GM03348 (cell line): Measurements from ENCODE around the gene WDSUB1.

Source experiments
- DNase-seq: peaks from one replicate; pipeline ENCODE4 v3.0.0; 2012; ENCODE audit warnings: low spot score

WDSUB1 gene

DNA sequence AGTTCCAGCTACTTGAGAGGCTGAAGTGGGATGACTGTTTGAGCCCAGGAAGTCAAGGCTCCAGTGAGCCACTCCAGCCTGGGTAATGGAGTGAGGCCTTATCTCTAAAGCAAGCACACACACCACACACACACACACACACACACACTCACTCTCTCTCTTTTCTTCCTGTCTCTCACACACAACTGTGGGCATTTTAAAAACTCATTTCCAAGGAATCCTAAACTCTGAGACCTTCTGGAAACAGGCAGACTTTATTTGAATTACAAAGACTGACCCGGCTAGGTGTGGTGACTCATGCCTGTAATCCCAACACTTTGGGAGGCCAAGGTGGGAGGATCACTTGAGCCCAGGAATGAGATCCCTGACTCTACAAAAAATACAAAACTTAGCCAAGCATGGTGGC, 21.3 kb downstream of the WDSUB1 start:
- DNase-seq: no peak

DNA sequence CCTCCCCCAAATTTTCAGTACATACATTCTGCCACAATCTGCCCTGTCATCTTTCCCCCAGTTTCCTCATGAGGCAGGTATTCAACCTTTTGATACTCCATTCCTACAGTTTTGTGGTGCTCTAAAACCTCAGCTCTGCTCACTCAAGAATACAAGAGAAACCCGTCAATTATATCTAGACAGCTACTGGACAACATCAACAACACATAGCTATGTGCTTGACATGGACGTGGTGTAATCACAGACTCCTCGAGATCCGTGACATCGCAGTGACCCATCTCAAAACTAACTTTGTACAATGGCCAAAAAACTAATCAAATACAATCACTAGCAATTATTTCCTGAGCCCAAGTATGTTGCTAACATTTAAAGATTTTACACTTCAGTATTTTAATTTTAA, 23.6 kb downstream of the WDSUB1 start:
- no peak for DNase-seq

DNA sequence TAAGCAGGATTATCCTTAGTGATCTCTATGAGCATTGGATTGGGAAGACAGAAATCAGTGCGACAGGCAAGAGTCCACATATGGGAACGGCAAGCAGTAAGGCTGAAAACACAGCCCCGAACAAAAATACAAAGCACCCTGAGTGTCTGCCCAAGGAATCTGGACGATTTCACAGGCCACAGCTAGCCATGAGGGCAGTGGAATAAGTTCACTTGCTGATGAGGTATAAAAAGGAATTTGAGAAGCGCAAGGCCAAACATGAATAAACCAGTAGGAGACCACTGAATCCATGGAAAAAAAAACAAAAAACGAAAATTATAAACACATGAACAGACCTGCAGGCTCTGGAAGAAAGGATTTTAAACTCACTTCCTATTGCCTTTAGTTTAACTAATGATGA, 24.3 kb downstream of the WDSUB1 start:
- DNase-seq: no peak

DNA sequence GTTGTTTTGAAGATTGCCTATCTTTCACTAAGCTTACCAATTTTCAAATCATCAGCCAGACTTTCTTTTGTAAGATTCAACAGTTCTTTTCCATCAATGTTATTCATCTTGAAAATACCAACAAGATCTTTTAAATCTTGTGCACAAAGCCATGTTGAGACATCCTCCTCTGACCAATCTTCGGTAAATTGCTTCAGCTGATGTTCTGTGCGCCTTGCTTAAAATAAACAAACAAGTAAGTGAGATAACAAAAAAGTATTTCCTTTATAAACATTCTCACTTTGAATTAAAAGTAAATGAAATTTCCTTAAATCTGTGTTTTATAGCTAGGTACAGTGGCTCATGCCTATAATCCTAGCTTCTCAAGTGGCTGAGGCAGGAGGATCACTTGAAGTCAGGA, 30.3 kb downstream of the WDSUB1 start:
- no peak for DNase-seq

DNA sequence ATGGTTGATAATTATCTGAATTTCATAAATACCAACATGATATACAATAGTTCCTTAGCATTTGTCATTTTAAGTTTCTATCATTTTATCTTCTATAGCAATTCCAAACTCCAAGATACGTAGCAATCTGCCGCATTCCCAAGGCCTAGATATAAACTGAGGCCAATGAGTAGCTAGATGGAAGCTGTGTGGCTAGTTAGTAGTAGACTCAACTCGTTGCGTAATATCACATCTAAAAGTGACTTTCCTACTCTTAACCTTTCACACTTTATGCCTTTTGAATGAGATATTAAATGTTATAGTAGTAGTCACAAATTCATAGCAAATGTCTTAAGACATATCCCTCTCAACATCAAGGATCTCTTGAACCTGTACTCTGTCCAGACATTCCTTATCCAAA, 33.6 kb downstream of the WDSUB1 start:
- no peak for DNase-seq

DNA sequence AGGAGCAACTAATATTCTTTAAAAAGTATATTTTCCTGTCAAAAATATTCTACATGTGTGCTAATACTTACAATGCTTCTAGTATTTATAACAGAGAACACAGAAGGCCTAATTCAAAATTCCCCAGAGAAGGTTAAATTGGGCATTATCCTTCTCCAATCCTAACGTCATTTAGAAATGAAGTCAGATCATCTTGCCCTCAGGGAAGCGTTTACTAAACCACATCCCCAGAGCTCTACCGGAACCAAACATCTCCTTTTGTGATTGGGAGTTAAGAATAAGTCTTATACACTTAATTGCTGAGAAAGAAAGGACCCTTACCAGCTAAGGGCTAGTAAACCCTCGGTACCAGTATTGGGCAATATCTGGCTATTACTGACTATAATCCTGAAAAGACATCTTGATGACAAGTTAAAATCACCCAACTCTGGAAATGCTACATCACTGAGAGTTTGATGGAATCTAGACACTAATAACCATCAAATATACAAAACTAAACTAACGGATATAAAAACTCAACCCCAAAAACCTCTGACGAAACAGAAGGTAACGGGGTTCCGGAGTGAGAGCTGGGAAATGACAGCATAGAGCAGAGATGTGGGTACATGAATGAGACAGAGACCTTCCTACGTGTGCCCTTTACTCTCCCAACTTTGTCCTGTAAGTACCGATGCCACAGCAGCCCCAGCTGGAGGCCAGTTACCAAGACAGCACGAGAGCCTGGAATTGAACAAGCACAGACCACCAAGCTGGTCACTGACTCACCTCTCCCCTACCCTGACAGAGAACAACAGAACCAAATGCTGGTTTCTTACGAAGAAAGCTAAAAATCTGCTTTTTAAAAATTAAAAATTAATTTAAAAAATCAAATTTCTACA, 35.0 kb downstream of the WDSUB1 start:
- DNase-seq: no peak

DNA sequence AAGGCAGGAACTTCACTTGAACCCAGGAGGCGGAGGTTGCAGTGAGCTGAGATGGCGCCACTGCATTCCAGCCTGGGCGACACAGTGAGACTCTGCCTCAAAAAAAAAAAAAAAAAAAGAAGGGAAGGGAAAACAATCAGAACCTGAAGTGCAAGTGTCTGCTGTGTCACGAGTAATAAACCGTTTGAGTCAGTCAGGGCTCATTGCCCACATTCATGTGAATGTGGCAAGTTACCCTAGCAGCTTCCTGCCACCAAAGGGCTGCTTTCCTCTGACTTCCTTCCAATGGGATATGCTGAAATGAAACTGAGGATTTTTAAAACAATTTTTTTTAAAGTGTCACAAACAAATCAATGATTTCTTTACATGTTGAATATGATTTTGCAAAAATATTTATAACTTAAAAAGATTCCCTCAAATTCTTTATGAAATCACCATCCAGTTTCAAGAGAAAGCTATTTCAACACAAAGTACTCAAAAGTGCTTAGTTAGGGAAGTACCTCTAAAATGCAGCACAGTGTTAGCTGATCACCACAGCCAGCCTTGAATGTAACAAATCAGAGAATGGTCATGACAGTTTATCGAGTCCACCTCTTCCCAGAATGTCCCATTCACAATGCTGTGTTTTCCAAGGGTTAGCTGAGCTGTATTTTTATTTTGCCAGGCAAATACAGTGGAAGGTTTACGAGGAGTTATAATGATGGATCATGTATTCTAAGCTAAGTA, 36.4 kb downstream of the WDSUB1 start:
- DNase-seq: peak; percentile 84

DNA sequence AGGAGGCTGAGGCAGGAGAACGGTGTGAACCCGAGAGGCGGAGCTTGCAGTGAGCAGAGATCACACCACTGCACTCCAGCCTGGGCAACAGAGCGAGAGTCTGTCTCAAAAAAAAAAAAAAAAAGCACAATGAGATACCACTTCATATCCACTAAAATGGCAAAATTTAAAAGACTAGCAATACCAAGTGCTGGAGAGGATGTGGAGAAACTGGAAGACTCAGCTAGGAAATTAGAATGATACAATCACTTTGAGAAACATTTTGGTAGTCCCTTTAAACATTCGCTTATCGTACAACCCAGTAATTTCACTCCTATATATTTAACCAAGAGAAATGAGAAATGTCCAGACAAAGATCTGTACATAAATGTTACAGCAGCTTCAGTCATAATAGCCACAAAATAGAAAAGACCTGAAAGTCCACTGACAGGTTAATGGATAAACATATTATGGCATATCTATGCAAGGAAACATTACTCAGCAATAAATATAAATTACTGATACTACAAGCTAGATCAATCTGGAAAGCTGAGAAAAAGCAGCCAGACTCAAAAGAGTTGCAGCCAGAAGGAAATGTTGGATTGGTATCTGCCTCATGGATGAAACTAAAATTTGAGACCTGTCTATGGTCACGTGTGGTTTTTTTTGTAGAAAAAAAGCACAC, 40.0 kb downstream of the WDSUB1 start:
- DNase-seq: no peak

DNA sequence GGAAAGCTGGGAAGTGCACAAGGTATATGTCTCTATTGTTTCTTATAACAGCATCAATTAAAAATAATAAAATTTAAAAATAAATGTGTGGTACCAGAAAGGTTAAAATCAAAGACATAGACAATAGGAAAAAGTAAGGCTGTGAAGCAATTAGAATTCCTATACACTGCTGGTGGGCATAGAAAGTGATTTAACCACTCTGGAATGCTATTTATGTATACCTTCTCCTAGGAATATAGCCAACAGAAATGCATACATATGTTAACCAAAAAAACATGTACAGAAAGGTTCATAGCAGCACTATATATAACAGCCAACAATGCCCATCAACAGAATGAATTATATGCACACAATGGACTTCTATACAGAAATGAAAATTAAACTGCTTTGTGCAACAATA, 43.0 kb downstream of the WDSUB1 start:
- no peak for DNase-seq

DNA sequence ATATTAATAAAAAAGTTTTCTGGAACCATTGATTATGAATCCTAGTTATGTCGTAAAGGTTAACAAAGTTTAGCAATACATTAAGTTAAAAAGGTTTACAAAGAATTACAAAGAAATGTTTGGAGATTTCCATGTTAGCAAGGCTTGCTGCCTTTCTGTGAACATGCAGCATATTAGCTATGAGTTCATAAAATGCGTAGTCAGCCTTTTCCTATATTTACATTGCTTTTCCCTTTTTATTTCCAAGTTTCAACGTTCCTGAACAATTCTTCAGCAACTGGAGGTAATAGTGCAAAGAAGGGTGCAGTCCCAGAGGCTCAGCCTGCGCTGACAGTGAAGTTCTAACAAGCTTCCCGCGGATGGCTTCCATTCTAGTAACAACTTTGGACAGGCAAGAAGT, 51.6 kb downstream of the WDSUB1 start:
- DNase-seq: no peak

DNA sequence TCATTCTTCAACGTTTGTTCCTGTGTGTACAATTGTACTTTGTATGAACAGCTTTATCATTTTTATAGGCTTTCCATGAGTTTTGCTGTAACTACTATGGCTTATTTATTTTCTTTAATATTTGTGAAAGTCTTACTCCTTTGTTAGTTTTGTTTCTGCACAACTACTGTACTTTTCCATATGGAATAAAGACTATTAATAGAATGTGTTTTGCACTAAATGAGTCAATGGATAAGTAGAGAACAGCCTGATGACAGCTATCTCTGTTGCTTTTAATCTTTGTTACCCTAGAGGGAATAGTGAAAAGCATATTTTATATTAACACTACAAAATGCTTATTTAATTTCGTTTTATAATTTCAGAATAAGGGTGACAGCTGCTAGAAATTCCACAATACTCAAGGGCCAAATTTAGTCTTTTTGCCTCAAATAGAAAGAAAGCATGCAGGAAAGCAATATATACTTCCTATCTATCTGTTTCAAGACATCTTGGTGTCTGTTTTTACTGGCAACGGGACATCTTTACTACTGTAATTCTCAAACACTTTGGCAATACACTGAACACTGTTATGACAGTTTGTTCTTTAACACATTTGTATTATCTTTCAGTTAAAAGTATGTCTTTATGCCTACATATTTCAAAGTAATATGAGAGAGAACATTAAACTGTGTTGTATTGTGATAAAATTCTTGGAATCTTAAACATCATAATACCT, 53.9 kb downstream of the WDSUB1 start:
- DNase-seq: no peak

DNA sequence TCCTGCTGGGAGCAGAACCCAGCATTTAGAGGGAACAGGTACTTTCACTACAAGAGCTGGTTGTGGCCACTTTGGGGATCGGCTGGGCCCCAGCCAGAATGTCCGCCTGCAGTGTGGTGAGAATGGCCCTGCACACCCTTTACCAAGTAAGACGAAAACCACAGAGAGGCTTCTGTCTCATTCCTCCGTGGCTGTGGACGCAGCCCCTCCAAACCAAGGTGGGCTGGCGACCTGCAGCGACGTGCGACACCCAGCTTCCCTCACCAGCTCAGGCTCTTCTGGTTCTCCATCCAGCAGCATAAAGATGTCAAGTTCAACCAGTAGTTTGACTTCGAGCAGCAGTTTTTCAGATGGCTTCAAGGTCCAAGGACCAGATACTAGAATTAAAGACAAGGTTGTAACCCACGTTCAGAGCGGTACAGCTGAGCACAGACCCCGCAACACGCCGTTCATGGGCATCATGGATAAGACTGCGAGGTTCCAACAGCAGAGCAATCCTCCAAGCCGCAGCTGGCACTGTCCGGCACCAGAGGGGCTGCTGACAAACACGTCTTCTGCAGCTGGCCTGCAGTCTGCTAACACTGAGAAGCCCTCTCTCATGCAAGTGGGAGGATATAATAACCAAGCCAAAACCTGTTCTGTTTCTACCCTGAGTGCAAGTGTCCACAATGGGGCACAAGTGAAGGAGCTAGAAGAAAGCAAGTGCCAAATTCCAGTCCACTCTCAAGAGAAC, 56.2 kb downstream of the WDSUB1 start:
- no peak for DNase-seq

DNA sequence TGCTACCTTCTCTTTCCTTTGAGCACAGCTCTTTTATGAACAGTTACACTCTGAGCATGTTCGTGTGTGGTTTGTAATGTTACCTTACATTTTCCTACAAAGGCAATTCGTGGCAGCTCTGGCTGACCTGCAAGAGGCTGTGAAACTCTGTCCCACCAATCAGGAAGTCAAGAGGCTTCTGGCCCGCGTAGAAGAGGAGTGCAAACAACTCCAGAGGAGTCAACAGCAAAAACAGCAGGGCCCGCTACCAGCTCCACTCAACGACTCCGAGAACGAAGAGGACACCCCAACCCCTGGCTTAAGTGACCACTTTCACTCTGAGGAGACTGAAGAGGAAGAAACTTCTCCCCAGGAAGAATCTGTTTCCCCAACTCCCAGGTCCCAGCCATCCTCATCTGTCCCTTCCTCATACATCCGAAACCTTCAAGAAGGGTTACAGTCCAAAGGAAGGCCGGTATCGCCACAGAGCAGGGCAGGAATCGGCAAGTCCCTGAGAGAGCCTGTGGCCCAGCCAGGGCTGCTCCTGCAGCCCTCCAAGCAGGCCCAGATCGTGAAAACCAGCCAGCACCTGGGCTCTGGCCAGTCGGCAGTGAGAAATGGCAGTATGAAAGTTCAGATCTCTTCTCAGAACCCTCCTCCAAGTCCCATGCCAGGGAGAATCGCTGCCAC, 56.9 kb downstream of the WDSUB1 start:
- DNase-seq: no peak

DNA sequence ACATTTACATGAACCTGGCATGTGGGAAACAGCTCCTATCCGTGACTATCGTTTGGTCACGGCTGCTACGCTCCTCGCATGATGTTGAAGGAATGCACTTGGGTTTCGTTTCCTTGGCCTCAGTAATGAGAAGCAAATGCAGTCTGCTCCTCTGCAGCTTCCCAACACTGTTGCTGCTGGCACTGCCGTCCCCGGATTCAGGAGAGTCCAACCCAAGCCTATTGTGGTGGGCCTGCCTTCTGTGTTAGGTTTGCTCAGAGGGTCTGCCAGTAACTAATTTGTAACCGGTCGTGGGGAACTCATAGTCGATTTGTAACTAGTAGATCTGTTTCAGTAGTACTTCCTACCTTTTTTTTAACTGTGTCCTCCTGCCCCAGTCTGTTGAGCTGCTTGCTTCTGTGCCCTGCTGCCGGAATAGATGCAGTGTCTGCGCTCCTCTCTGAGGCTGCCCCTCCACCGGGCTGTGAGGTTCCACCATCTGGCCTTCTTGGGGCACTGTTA, 58.4 kb downstream of the WDSUB1 start:
- DNase-seq: peak; percentile 82

DNA sequence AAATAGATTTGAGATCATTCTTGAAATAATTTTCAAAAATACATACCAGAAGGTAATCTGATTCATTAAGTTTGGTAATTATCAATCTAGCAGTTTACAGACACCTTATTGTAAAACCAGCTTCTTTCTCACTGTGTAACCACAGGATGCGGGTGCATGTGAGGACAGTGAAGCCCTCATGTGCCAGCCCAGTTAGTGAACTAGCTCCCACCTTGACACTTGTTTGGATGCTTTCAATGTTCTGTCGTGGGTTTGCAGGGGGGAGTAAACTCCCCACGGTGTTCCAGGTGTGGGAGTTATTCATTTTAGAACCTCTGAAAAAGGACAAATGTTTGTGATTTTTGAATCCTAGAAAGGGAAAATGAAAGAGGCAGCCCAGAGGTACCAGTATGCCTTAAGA, 59.0 kb downstream of the WDSUB1 start:
- DNase-seq: no peak

DNA sequence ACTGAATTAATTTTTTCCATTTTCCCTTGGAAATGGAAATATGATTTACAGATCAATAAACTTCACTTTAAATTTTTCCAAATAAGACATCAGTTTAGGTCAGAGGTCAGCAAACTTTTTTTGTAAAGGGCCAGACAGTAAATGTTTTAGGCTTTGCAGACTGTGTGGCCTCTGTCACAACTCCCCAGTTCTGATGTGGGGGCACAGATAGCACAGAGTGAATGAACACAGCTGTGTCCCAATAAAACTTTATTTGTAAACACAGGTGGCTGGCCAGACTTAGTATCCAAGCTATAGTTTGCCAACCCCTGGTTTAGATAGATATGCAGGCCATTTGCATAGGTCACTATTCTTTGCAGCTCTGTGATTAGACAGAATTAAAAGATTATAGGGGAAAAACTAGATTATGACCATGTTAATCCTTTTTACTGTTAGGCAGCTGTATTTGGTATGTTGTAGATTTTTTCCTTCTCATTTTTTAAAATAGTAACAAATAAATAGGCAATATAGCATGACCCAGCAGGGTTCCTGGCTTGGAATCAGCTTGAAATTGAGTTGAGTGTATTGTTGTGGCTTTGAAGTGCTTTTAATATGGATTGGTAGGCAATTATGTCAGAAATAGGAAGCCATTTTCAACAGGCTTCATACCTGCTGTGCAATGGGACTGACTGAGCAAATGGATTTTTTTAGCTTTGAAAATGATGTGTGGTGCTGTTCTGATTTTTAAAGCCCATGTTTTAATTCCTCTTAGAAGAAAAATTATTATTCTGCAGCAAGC, 59.7 kb downstream of the WDSUB1 start:
- DNase-seq: no peak

DNA sequence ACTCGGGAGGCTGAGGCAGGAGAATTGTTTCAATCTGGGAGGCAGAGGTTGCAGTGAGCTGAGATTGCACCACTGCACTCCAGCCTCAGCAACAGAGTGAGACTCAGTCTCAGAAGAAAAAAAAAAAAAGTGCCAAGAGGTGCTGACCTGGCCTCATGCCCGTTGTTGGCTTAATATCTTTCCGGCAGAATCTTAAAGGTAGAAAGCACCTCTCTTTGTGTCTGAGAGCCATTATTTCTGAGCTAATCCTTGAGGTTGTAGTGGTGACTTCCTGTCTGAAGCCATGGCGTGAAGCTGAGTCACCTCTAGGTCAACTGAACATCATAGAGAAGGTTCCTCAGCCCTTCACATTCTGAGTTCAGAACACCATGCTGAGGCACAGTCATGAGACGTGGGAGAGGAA, 60.4 kb downstream of the WDSUB1 start:
- peak; percentile 38 for DNase-seq

DNA sequence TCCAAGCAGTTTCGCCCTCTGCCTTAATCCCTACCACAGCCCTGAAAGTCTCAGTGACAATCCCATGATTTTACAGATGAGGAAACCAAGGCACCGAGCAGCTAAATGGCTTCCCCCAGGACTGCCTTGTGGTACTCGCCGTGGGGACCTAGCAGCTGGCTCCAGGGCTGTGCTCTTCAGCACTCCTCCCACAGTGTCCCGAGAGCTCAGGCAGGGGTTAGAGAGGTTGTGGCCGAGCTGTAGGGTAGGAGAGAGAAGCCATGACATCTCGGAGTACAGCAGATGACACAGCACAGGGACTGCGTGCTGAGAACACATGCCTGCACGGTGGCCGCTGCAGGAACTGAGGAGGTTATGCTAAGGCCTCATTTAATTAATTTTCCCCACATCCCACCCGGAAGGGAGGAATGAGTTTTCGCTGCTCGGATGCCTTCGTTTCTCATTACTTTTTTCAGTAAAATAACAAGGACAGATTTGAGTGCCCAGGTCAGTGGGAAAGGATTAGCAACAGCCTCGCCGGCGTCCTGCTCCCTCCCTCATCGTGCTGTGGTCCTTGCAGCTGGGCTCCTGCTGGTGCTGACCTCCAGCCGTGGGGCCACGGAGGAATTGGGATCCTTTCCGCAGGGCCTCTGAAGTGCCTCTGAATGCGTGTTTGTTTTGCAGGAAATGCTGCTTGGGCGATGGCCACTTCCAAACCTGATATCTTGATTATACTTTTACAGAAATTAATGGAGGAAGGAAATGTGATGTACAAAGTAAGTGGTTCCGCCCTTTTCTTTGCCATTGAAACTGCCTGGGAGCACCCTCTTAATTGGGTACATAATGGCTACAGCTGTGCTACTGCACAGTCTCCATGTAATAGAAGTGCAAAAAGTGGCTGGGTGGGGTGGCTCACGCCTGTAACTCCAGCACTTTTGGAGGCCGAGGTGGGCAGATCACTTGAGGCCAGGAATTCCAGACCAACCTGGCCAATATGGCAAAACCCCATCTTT, 61.2 kb downstream of the WDSUB1 start:
- no peak for DNase-seq
